Fibroblast of skin of right quadriceps (primary cell): Measurements from ENCODE around the gene REV3L.
"Not testable (repeated sequence)": the region's sequence is repeated elsewhere in the genome, so short reads cannot be mapped to it uniquely, and the experiment has no call there.

ENCODE experiments used
- DNase-seq: peaks from one replicate; pipeline ENCODE4 v3.0.0-alpha.2; 2013

REV3L gene

GRCh38 chr6:111490067-111490466 is 7.0 kb upstream of the REV3L start:
- no peak for DNase-seq

- DNase-seq = peak; percentile 66
Measured at GRCh38 chr6:111487661-111488060, 4.6 kb upstream of the REV3L start.

GRCh38 chr6:111486921-111487320 is 3.9 kb upstream of the REV3L start:
- DNase-seq = no peak

GRCh38 chr6:111486475-111486874 is 3.5 kb upstream of the REV3L start:
- DNase-seq = no peak

- DNase-seq = peak; percentile 38
Measured at GRCh38 chr6:111485342-111485741, 2.3 kb upstream of the REV3L start.

- DNase-seq = peak; percentile 27
Measured at GRCh38 chr6:111484633-111484930, 1.6 kb upstream of the REV3L start.

GRCh38 chr6:111483736-111484632 is 966 bp upstream of the REV3L start:
- DNase-seq = peak; percentile 97

- DNase-seq = peak; percentile 39
Measured at GRCh38 chr6:111482188-111482958, 645 bp downstream of the REV3L start.

GRCh38 chr6:111481836-111482187 is 1.2 kb downstream of the REV3L start:
- DNase-seq = no peak

- DNase-seq = no peak
Measured at GRCh38 chr6:111480988-111481822, 1.8 kb downstream of the REV3L start.

GRCh38 chr6:111478749-111479148 is 4.3 kb downstream of the REV3L start:
- DNase-seq = peak; percentile 65

GRCh38 chr6:111478064-111478476 is 4.9 kb downstream of the REV3L start:
- DNase-seq = peak; percentile 56

GRCh38 chr6:111477481-111477938 is 5.5 kb downstream of the REV3L start:
- DNase-seq = no peak

- not testable (repeated sequence) for DNase-seq
Measured at GRCh38 chr6:111476061-111476460, 7.0 kb downstream of the REV3L start.

GRCh38 chr6:111474771-111475170 is 8.2 kb downstream of the REV3L start:
- DNase-seq = peak; percentile 35

- DNase-seq = no peak
Measured at GRCh38 chr6:111474106-111474505, 8.9 kb downstream of the REV3L start.

GRCh38 chr6:111472933-111473435 is 10.0 kb downstream of the REV3L start:
- no peak for DNase-seq

- no peak for DNase-seq
Measured at GRCh38 chr6:111471958-111472357, 11.1 kb downstream of the REV3L start.

- DNase-seq = no peak
Measured at GRCh38 chr6:111471533-111471932, 11.5 kb downstream of the REV3L start.

- no peak for DNase-seq
Measured at GRCh38 chr6:111470991-111471390, 12.0 kb downstream of the REV3L start.

GRCh38 chr6:111469543-111469942 is 13.5 kb downstream of the REV3L start:
- no peak for DNase-seq

- no peak for DNase-seq
Measured at GRCh38 chr6:111468329-111469012, 14.5 kb downstream of the REV3L start.
